Measurements from ENCODE around the gene DPEP3. TPM values are rescaled to one million over a fixed set of nuclear protein-coding genes. Genes with fewer than 3 reads are reported as not detected.
A peak's percentile ranks its signal among the peaks of the same experiment; 100 is the strongest.
"Not testable (repeated sequence)": the region's sequence is repeated elsewhere in the genome, so short reads cannot be mapped to it uniquely, and the experiment has no call there.

The DPEP3 gene
- total RNA-seq, 6 donors from 2014 or later, result 0.15 to 1.0 (median 0.30) TPM; not detected in 2

- TF ChIP-seq EP300 (IDR thresholded peaks at IDR 0.05) (peak in 1 of 4 donors; percentile 26), POLR2A (IDR thresholded peaks at IDR 0.05) (peak in 2 of 4 donors; percentile 37 to 77), POLR2AphosphoS5 (IDR thresholded peaks at IDR 0.05) (peak; percentile 40 to 60)
- H3K4me3 ChIP-seq, result peak within 1 kb of the TSS in 3 of 4 donors; percentile 16 to 39 (median 35)
- not testable (repeated sequence) for H3K27me3 ChIP-seq, H3K36me3 ChIP-seq, H3K9me3 ChIP-seq
- ATAC-seq (ENCODE audit: low FRiP score in 2 of 2), result peak; percentile 79 to 86
- H3K27ac ChIP-seq, result peak within 1 kb of the TSS; percentile 84 to 91 (median 85)
- DNase-seq, result peak in 1 of 2 donors; percentile 78
- peaks cover 20 to 37% (median 31%) of the 10 kb centered on the region in 4 donors for H3K4me1 ChIP-seq
- 62 to 65% methylated on average over 18 of the region's 18 CpGs for WGBS, 2 donors
Observed at GRCh38 chr16:67998779-67999688, 18.7 kb upstream of the DPEP3 start, which contains the start of gene DPEP2. Gene DPEP2 (minus strand): TSS chr16:67999484. CDS start chr16:67993212, 6,272 bp downstream.

- peak in 1 of 2 donors; percentile 77 for DNase-seq
- not testable (repeated sequence) for H3K36me3 ChIP-seq; H3K27me3 ChIP-seq; ATAC-seq (ENCODE audit: low FRiP score in 2 of 2); H3K9me3 ChIP-seq
- peak overlapping the region; percentile 84 to 91 (median 85) for H3K27ac ChIP-seq
- peaks cover 27 to 45% (median 38%) of the 10 kb centered on the region in 4 donors for H3K4me1 ChIP-seq
- 92 to 100% methylated on average over 1 to 21 of the region's 36 CpGs for WGBS, 2 donors
- H3K4me3 ChIP-seq, result peak overlapping the region in 3 of 4 donors; percentile 16 to 39 (median 35)
Observed at GRCh38 chr16:67998231-67998778, 18.0 kb upstream of the DPEP3 start.

- WGBS, 2 donors, result 98 to 99% methylated on average over 5 of the region's 5 CpGs
- DNase-seq, result no peak
- no peaks in the 10 kb centered on the region for H3K9me3 ChIP-seq
- H3K4me1 ChIP-seq, result peaks cover 33 to 52% (median 43%) of the 10 kb centered on the region in 4 donors
- H3K27me3 ChIP-seq, result no peaks in the 10 kb centered on the region
- H3K36me3 ChIP-seq, result no peaks in the 10 kb centered on the region
- H3K27ac ChIP-seq, result peak overlapping the region in 1 of 4 donors; percentile 91
- ATAC-seq (ENCODE audit: low FRiP score in 2 of 2), result no peak
- H3K4me3 ChIP-seq, result no peak overlapping the region
- TF ChIP-seq POLR2AphosphoS5 (IDR thresholded peaks at IDR 0.05) (no peak), POLR2A (IDR thresholded peaks at IDR 0.05) (no peak), CTCF (IDR thresholded peaks at IDR 0.05) (no peak), EP300 (IDR thresholded peaks at IDR 0.05) (no peak)
Observed at GRCh38 chr16:67996666-67997065, 16.4 kb upstream of the DPEP3 start.

- no peak for ATAC-seq (ENCODE audit: low FRiP score in 2 of 2)
- H3K36me3 ChIP-seq, result no peaks in the 10 kb centered on the region
- H3K4me1 ChIP-seq, result peaks cover 27 to 42% (median 35%) of the 10 kb centered on the region in 4 donors
- no peak for TF ChIP-seq CTCF (IDR thresholded peaks at IDR 0.05)
- no peak for TF ChIP-seq POLR2A (IDR thresholded peaks at IDR 0.05)
- no peak for TF ChIP-seq EP300 (IDR thresholded peaks at IDR 0.05)
- TF ChIP-seq POLR2AphosphoS5 (IDR thresholded peaks at IDR 0.05), result no peak
- H3K27me3 ChIP-seq, result no peaks in the 10 kb centered on the region
- H3K4me3 ChIP-seq, result no peak overlapping the region
- peak overlapping the region; percentile 4 to 91 (median 42) for H3K27ac ChIP-seq
- 64% methylated on average over 5 of the region's 5 CpGs for WGBS, 2 donors
- H3K9me3 ChIP-seq, result no peaks in the 10 kb centered on the region
- peak in 1 of 2 donors; percentile 36 for DNase-seq
Observed at GRCh38 chr16:67995423-67995822, 15.1 kb upstream of the DPEP3 start.

GRCh38 chr16:67994040-67994408, 13.7 kb upstream of the DPEP3 start:
- peak overlapping the region in 2 of 4 donors; percentile 30 to 36 for H3K4me3 ChIP-seq
- DNase-seq, result not testable (repeated sequence)

More at GRCh38 chr16:67994040-67994408, 13.7 kb upstream of the DPEP3 start:
- Histone ChIP-seq H3K4me1 (peaks cover 14 to 34% (median 25%) of the 10 kb centered on the region in 4 donors), H3K27ac (peak overlapping the region; percentile 82 to 91 (median 86))
- H3K27me3 ChIP-seq, H3K36me3 ChIP-seq, H3K9me3 ChIP-seq: not testable (repeated sequence)
- WGBS, 2 donors, result 40% methylated on average over 4 of the region's 6 CpGs; no CpG with 5 or more reads in 1 of the 2 donors
- peak; percentile 1 to 26 for ATAC-seq (ENCODE audit: low FRiP score in 2 of 2)
